ENCODE measurements around the gene PRTFDC1. TPM values are rescaled to one million over a fixed set of nuclear protein-coding genes. Genes with fewer than 3 reads are reported as not detected.

Gene PRTFDC1
- total and polyA plus RNA-seq, 2 of the 13 experiments (the other 11 are each of a cell fraction or from before 2014, with no cell fraction given) = not detected

GRCh38 chr10:24891823-24892222 lies 60.6 kb downstream of the PRTFDC1 start (continued):
- no peak for TF ChIP-seq ZXDC (CRISPR knock-in tag; IDR thresholded peaks at IDR 0.05)

- no peaks in the 10 kb centered on the region for H3K79me2 ChIP-seq (ENCODE audit: insufficient read depth, low read length)
- no peak for ATAC-seq
- H3K4me3 ChIP-seq (replicated peaks in 1 of 3; ENCODE audit: insufficient read depth in 1 of 3, low read depth in 2 of 3, low read length in 3 of 3) = no peak overlapping the region
- no peak overlapping the region for H2AFZ ChIP-seq (ENCODE audit: low read length)
- H3K27ac ChIP-seq (ENCODE audit: extremely low read length, insufficient read depth, low read length) = no peak overlapping the region
- H3K9me3 ChIP-seq (ENCODE audit: low read length) = no peaks in the 10 kb centered on the region
- no peak for TF ChIP-seq THAP9 (CRISPR knock-in tag; IDR thresholded peaks at IDR 0.05; ENCODE audit: borderline replicate concordance)
- TF ChIP-seq MED8 (CRISPR knock-in tag; IDR thresholded peaks at IDR 0.05; ENCODE audit: insufficient replicate concordance) = no peak
- TF ChIP-seq CERS6 (CRISPR knock-in tag; IDR thresholded peaks at IDR 0.05) = no peak
- TF ChIP-seq ATF7 (IDR thresholded peaks at IDR 0.05) = no peak
- no peak for TF ChIP-seq ATF7 (CRISPR knock-in tag; IDR thresholded peaks at IDR 0.05)
- TF ChIP-seq ZKSCAN8 (CRISPR knock-in tag; IDR thresholded peaks at IDR 0.05; ENCODE audit: borderline replicate concordance) = no peak
- no peak for TF ChIP-seq NFYC (CRISPR knock-in tag; IDR thresholded peaks at IDR 0.05)
- no peak for TF ChIP-seq EZH2 (conservative IDR thresholded peaks at IDR 0.05; ENCODE audit: low read depth, low read length)
- no peak for TF ChIP-seq NCOA5 (CRISPR knock-in tag; IDR thresholded peaks at IDR 0.05)
- TF ChIP-seq FOSL1 (CRISPR knock-in tag; IDR thresholded peaks at IDR 0.05; ENCODE audit: borderline replicate concordance) = no peak
- no peak for TF ChIP-seq MAFK (conservative IDR thresholded peaks at IDR 0.05 in 1 of 2, IDR thresholded peaks at IDR 0.05 in 1 of 2; ENCODE audit: low read length in 2 of 2)
- TF ChIP-seq ATF6 (CRISPR knock-in tag; conservative IDR thresholded peaks at IDR 0.05) = no peak
- TF ChIP-seq MATR3 (CRISPR knock-in tag; IDR thresholded peaks at IDR 0.05) = no peak
- TF ChIP-seq MEIS2 (CRISPR knock-in tag; IDR thresholded peaks at IDR 0.05) = no peak
- in situ Hi-C loops (cut with HindIII; ENCODE audit: extremely low pct_ligation_motif_present, low pct_unique_long_range_greater_than_20kb) = no loop called here
- no TSS peak for BruUV-seq (replicated peaks)
- ChIA-PET POLR2A (no interaction called here), CTCF (ENCODE audit: low intra/inter-chr PET ratio, low total read pairs) (no interaction called here)
- H3K9ac ChIP-seq (ENCODE audit: insufficient read depth, low read depth, low read length) = no peak overlapping the region
- H3K4me1 ChIP-seq (ENCODE audit: insufficient read depth, low read length) = no peaks in the 10 kb centered on the region
- H3K36me3 ChIP-seq (replicated peaks in 1 of 2; ENCODE audit: control insufficient read depth in 1 of 2, insufficient read depth in 2 of 2, low read length in 2 of 2) = no peaks in the 10 kb centered on the region
- intact Hi-C loops (cut with micrococcal nuclease; ENCODE audit: unreplicated experiment) = no loop called here
- 100% methylated on average over 1 of the region's 1 CpG for WGBS (ENCODE audit: low lambda C conversion rate)
- no peaks in the 10 kb centered on the region for H4K20me1 ChIP-seq (ENCODE audit: insufficient read depth, low read length)
- no peak for DNase-seq (ENCODE audit: low spot score)
- H3K27me3 ChIP-seq (ENCODE audit: control insufficient read depth in 1 of 2, insufficient read depth in 2 of 2, low read length in 2 of 2) = no peaks in the 10 kb centered on the region; a peak in 1 of 5 replicates
- H3K4me2 ChIP-seq (ENCODE audit: low read depth, low read length) = no peak overlapping the region
- no peak for FAIRE-seq
Observed at GRCh38 chr10:24889639-24890038, 62.8 kb downstream of the PRTFDC1 start.
